Psoas muscle (tissue), 8 donors: Measurements from ENCODE around the gene FUZ. TPM values are rescaled to one million over a fixed set of nuclear protein-coding genes. Genes with fewer than 3 reads are reported as not detected.
A peak's percentile ranks its signal among the peaks of the same experiment; 100 is the strongest.

Experiments used
- ATAC-seq, 4 donors: fragments of 200-7000 bp; cut with Tn5 transposase; one replicate each; pipeline ENCODE4 v1.9.1; 2020; ENCODE audit warnings: moderate library complexity in 3 of 4, mild to moderate bottlenecking in 2 of 4
- DNase-seq, 2 donors: peaks; one replicate each; pipeline ENCODE4 v3.0.0-alpha.2; 2020
- H3K27ac ChIP-seq: fragments of 200-600 bp; one replicate; pipeline ENCODE4 v1.8.0; 2022
- H3K27me3 ChIP-seq, 3 donors: fragments of 200-600 bp in 1 of 3; one replicate each; pipeline versions ENCODE4 v1.6.1 to v1.8.0; 2013 to 2022; ENCODE audit warnings: low read length in 2 of 3, mild to moderate bottlenecking in 2 of 3, moderate library complexity in 1 of 3; ENCODE audit not compliant: insufficient read depth in 3 of 3
- H3K36me3 ChIP-seq, 2 donors: fragments of 200-600 bp in 1 of 2; one replicate each; pipeline versions ENCODE4 v1.6.1 to v1.8.0; 2013 to 2022; ENCODE audit warnings: low read depth in 1 of 2, mild to moderate bottlenecking in 1 of 2, moderate library complexity in 1 of 2; ENCODE audit not compliant: insufficient read depth in 1 of 2
- H3K4me1 ChIP-seq: fragments of 200-600 bp; one replicate; pipeline ENCODE4 v1.8.0; 2022
- H3K4me3 ChIP-seq: fragments of 200-600 bp; one replicate; pipeline ENCODE4 v1.8.0; 2022; ENCODE audit warnings: mild to moderate bottlenecking
- H3K9me3 ChIP-seq: fragments of 200-600 bp; one replicate; pipeline ENCODE4 v1.8.0; 2022
- WGBS, 3 donors: extraction: QIAGEN DNeasy Blood & Tissue Kit; methylation state at CpG; one replicate each; pipeline versions ENCODE4 v1.1.6 to v1.1.7; 2013; 5-methylcytosine and 5-hydroxymethylcytosine counted together
- intact Hi-C, 2 donors: fragments of 100-400 bp; cut with DNase I; formaldehyde crosslinking; loops; one replicate each; pipeline versions ENCODE4 v1.11.0 to v1.14.2; 2022
- polyA plus RNA-seq, 3 donors: library from polyadenylated mRNA; stranded (reverse); fragments of 200-250 nt; gene quantifications; one replicate each; pipeline ENCODE4 v1.2.3, GENCODE V29; 2013
- total RNA-seq, 4 donors: library from RNA; stranded (reverse); fragmentation: NEBNext Ultra II Directional in 2 of 4; extraction: Animal tissue kit (Norgen Biotek cat#: 25700) in 2 of 4; gene quantifications; one replicate each; pipeline versions ENCODE4 v1.2.1 to v1.2.4, GENCODE V29; 2021 to 2023
- TF ChIP-seq, protein P1 (sequence below): fragments of 200-600 bp; IDR thresholded peaks from one replicate; pipeline ENCODE4 v1.8.0; 2022; ENCODE audit warnings: antibody characterized with exemption
- donor health status: healthy with polysubstance abuse.
- donor health status: DM: no; HTN: no; CAD: no; lungs with moderate emphysema.
- donor health status: Bipolar disorder and iron deficiency.
- donor health status: healthy.
- donor health status: DM: yes; HTN: yes; CAD: no.
- donor health status: DM: no; HTN: no; CAD: no.
- donor health status: DM: no; HTN: no; CAD: no.
- donor health status: DM: yes; HTN: yes; CAD: no.

The FUZ gene
- total and polyA plus RNA-seq, 7 donors = 15.9 to 38.8 (median 25.5) TPM

DNA sequence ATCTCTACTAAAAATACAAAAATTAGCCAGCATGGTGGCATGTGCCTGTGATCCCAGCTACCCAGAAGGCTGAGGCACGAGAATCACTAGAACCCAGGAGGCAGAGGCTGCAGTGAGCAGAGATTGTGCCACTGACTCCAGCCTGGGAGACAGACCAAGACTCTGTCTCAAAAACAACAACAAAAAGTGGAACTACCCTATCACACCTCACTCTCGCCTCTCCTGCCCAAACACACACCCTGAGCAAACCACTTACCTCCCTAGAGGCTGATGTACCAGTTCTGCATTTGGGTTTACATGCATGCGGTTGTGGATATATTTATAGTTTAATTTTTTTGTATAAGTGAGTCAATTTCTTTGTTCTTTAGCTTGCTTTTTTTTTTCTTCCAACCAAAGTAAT, 30.2 kb upstream of the FUZ start:
- intact Hi-C loops = no loop called here

DNA sequence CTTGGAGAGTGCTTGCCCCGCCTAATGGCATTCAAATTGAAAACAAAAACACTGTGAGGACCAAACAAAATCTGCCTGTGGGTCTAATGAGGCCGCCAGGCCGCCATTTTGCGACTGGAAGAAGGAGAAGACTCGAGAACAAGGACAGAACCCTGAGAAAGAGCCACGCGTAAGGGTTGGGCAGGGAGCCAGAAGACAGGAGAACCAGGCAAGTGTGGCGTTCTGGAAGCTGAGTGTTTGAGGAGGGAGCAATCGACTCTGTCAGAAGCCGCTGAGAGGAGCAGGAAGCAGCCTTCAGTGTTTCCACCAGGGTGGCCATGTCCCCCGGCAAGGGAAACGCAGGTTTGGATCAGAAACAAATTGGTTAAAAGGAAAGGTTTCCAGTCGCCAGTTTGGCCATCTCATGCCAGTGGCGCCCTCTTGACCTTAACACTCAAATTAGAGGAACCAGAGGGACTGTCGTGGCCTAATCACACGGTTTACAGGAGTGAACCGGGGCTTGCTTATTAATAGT, 27.7 kb upstream of the FUZ start:
- 79 to 87% (median 79%) methylated on average over 17 of the region's 17 CpGs for WGBS, 3 donors
- intact Hi-C loops = loop anchor here in 1 of 2 donors (1.0 kb wide), 1 partner anchor 20 kb away; no protein-coding TSS in a partner anchor

More for the DNA sequence above, 30.2 kb upstream of the FUZ start:
- WGBS, 3 donors = 44 to 74% (median 46%) methylated on average over 3 of the region's 3 CpGs
- ATAC-seq = peak in 2 of 4 donors; percentile 3 to 10
- TF ChIP-seq, protein P1, sequence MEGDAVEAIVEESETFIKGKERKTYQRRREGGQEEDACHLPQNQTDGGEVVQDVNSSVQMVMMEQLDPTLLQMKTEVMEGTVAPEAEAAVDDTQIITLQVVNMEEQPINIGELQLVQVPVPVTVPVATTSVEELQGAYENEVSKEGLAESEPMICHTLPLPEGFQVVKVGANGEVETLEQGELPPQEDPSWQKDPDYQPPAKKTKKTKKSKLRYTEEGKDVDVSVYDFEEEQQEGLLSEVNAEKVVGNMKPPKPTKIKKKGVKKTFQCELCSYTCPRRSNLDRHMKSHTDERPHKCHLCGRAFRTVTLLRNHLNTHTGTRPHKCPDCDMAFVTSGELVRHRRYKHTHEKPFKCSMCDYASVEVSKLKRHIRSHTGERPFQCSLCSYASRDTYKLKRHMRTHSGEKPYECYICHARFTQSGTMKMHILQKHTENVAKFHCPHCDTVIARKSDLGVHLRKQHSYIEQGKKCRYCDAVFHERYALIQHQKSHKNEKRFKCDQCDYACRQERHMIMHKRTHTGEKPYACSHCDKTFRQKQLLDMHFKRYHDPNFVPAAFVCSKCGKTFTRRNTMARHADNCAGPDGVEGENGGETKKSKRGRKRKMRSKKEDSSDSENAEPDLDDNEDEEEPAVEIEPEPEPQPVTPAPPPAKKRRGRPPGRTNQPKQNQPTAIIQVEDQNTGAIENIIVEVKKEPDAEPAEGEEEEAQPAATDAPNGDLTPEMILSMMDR = no peak
- Histone ChIP-seq H3K27ac (peak overlapping the region; percentile 72), H3K9me3 (no peaks in the 10 kb centered on the region), H3K4me3 (no peak overlapping the region), H3K27me3 (no peaks in the 10 kb centered on the region), H3K4me1 (peaks cover 32% of the 10 kb centered on the region), H3K36me3 (peaks cover 0 to 19% of the 10 kb centered on the region in 2 donors)
- no peak for DNase-seq

DNA sequence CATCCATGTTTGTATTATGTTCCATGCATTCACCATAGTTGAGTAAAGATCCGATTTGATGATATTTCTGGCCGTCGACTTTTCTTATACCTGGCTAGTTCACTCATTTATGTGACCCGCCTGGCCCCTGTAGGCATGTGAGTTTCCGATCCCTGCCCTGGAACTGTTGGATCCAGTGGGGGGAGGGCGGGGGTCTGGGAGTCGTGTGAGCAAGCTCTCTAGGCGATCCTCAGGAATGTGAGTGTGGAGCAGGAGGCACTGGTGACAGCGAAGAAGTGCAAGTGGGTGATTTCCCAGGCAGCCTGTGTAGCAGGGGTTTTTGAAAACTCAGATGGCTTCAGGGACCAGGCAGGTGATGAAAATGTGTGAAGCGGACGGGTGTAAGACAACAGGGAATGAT, 27.2 kb upstream of the FUZ start:
- H3K4me1 ChIP-seq = peaks cover 25% of the 10 kb centered on the region
- no peak for DNase-seq
- peaks cover 3 to 48% of the 10 kb centered on the region in 2 donors for H3K36me3 ChIP-seq
- intact Hi-C loops = no loop called here
- H3K4me3 ChIP-seq = no peak overlapping the region
- 85 to 88% (median 86%) methylated on average over 11 of the region's 11 CpGs for WGBS, 3 donors
- no peak for ATAC-seq
- H3K27me3 ChIP-seq = no peaks in the 10 kb centered on the region
- peak overlapping the region; percentile 72 for H3K27ac ChIP-seq
- TF ChIP-seq, protein P1 = no peak
- no peaks in the 10 kb centered on the region for H3K9me3 ChIP-seq

More for the DNA sequence above, 27.7 kb upstream of the FUZ start:
- Histone ChIP-seq H3K27ac (peak overlapping the region; percentile 72), H3K27me3 (no peaks in the 10 kb centered on the region), H3K36me3 (peaks cover 3 to 44% of the 10 kb centered on the region in 2 donors), H3K4me1 (peaks cover 29% of the 10 kb centered on the region), H3K4me3 (no peak overlapping the region), H3K9me3 (no peaks in the 10 kb centered on the region)
- DNase-seq = no peak
- ATAC-seq = no peak
- TF ChIP-seq, protein P1 = no peak

DNA sequence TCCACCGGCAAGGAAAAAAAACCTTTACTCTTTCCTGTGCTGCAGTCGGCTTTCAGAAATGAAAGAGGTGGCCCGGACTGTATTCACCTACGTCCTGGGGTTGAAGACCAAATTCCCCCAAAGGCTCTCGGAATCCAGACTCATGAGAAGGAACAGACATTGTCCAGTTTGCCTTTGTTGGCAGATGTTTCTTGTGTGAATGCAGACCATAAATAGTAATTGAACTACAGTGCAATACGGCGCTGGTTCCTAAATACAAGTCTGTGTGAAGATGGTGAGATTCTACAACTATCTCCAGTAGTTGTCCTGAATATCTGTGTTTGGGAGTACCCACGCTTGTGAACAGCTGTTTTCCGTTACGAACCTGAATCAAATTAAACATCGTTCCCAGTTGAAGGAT, 26.6 kb upstream of the FUZ start:
- Histone ChIP-seq H3K27me3 (no peaks in the 10 kb centered on the region), H3K4me3 (no peak overlapping the region), H3K4me1 (peaks cover 18% of the 10 kb centered on the region), H3K27ac (peak overlapping the region; percentile 72), H3K9me3 (no peaks in the 10 kb centered on the region), H3K36me3 (peaks cover 3 to 55% of the 10 kb centered on the region in 2 donors)
- TF ChIP-seq, protein P1 = no peak
- intact Hi-C loops = no loop called here
- WGBS, 3 donors = 76 to 91% (median 82%) methylated on average over 11 of the region's 11 CpGs
- ATAC-seq (no peak), DNase-seq (no peak)
